H1 (cell line): ENCODE results near the gene KRTCAP2. TPM values are rescaled to one million over a fixed set of nuclear protein-coding genes. Genes with fewer than 3 reads are reported as not detected.

Source experiments
- CTCF ChIA-PET: fragments of 300-600 bp; sonication (Branson Sonifier 250); formaldehyde crosslinking; loops from one replicate; lab custom pipeline; 2021; ENCODE audit not compliant: partially characterized antibody; lab: Charles Lee
- POLR2A ChIA-PET: fragments of 300-600 bp; sonication (Branson Sonifier 250); formaldehyde crosslinking; loops from one replicate; lab custom pipeline; 2021; ENCODE audit warnings: inconsistent platforms; ENCODE audit not compliant: partially characterized antibody; lab: Charles Lee
- DNase-seq, 2 experiments: peaks; one replicate each; pipeline versions ENCODE4 v3.0.0 to v3.0.0-alpha.2; 2010 to 2022; ENCODE audit warnings: low spot score in 2 of 2, low read depth in 1 of 2, mixed read lengths in 1 of 2
- FAIRE-seq: peaks from 2 replicates; lab custom pipeline; 2011; peaks lifted over from hg19 to GRCh38; lab: Jason Lieb, UNC
- H2AFZ ChIP-seq: 2 replicates; pipeline ENCODE4 v1.8.1; 2012; ENCODE audit warnings: low read length, inconsistent platforms
- H2AK5ac ChIP-seq: 2 replicates; pipeline ENCODE4 v1.6.1; 2013; ENCODE audit warnings: low read depth, low read length
- H2BK120ac ChIP-seq: replicated peaks from 2 replicates; pipeline ENCODE3; 2013; ENCODE audit warnings: low read depth, low read length, inconsistent platforms
- H2BK12ac ChIP-seq: 2 replicates; pipeline ENCODE4 v1.6.1; 2013; ENCODE audit warnings: low read depth, low read length
- H2BK15ac ChIP-seq: 2 replicates; pipeline ENCODE4 v1.6.1; 2013; ENCODE audit warnings: low read length
- H2BK20ac ChIP-seq: 2 replicates; pipeline ENCODE4 v1.6.1; 2013; ENCODE audit warnings: low read length
- H2BK5ac ChIP-seq: 2 replicates; pipeline ENCODE4 v1.6.1; 2013; ENCODE audit warnings: low read depth, low read length
- H3K14ac ChIP-seq: 2 replicates; pipeline ENCODE4 v1.6.1; 2013; ENCODE audit warnings: inconsistent platforms; ENCODE audit not compliant: insufficient read length
- H3K18ac ChIP-seq: 2 replicates; pipeline ENCODE4 v1.6.1; 2013; ENCODE audit warnings: low read length; ENCODE audit errors: extremely low read depth
- H3K23ac ChIP-seq: 2 replicates; pipeline ENCODE4 v1.6.1; 2013; ENCODE audit warnings: inconsistent platforms; ENCODE audit not compliant: insufficient read length
- H3K23me2 ChIP-seq: 2 replicates; pipeline ENCODE4 v1.6.1; 2013; ENCODE audit warnings: low read depth, low read length
- H3K27ac ChIP-seq: 2 replicates; pipeline ENCODE4 v1.6.1; 2011; ENCODE audit warnings: low read depth, low read length, inconsistent platforms
- H3K27me3 ChIP-seq, 4 experiments: replicated peaks in 1 of 4; 1 replicate in 1 of 4; 2 replicates in 3 of 4; pipeline versions ENCODE4 v1.6.1 to v1.8.1; 2011 to 2013; ENCODE audit warnings: low read length in 3 of 4, mild to moderate bottlenecking in 3 of 4, inconsistent platforms in 2 of 4, mixed read lengths in 2 of 4, moderate library complexity in 1 of 4; ENCODE audit not compliant: control insufficient read depth in 3 of 4, insufficient read depth in 3 of 4; ENCODE audit errors: extremely low read depth in 1 of 4
- H3K36me3 ChIP-seq, 4 experiments: 2 replicates each; pipeline versions ENCODE4 v1.6.1 to v1.8.1; 2011 to 2013; ENCODE audit warnings: mild to moderate bottlenecking in 4 of 4, low read length in 3 of 4, moderate library complexity in 2 of 4, control low read depth in 1 of 4, inconsistent platforms in 1 of 4; ENCODE audit not compliant: insufficient read depth in 4 of 4, control insufficient read depth in 2 of 4
- H3K4ac ChIP-seq: replicated peaks from 2 replicates; pipeline ENCODE3; 2013; ENCODE audit warnings: low read length, low read depth, mixed read lengths, inconsistent platforms; ENCODE audit not compliant: insufficient read length
- H3K4me1 ChIP-seq, 4 experiments: replicated peaks in 1 of 4; 1 replicate in 1 of 4; 2 replicates in 3 of 4; pipeline versions ENCODE4 v1.6.1 to v1.8.1; 2011 to 2013; ENCODE audit warnings: low read length in 3 of 4, inconsistent platforms in 2 of 4, mixed read lengths in 1 of 4; ENCODE audit not compliant: insufficient read depth in 4 of 4, control insufficient read depth in 3 of 4
- H3K4me2 ChIP-seq, 2 experiments: 2 replicates each; pipeline versions ENCODE4 v1.6.1 to v1.8.1; 2011 to 2013; ENCODE audit warnings: low read depth in 2 of 2, low read length in 2 of 2, control low read depth in 1 of 2, inconsistent platforms in 1 of 2, mild to moderate bottlenecking in 1 of 2; ENCODE audit not compliant: insufficient read depth in 1 of 2
- H3K4me3 ChIP-seq, 4 experiments: fragments of 200-600, 300-600 bp in 1 of 4; sonication (generic), shearing (Covaris generic), sonication (Bioruptor Twin) in 1 of 4; 2 replicates each; pipeline versions ENCODE4 v1.5.1 to v1.8.1; 2011 to 2016; ENCODE audit warnings: low read length in 4 of 4, low read depth in 3 of 4, control low read depth in 2 of 4, inconsistent platforms in 2 of 4, mild to moderate bottlenecking in 2 of 4, mixed read lengths in 1 of 4, moderate library complexity in 1 of 4; ENCODE audit not compliant: insufficient read depth in 2 of 4; ENCODE audit errors: extremely low read depth in 1 of 4
- H3K56ac ChIP-seq: replicated peaks from 2 replicates; pipeline ENCODE3; 2013; ENCODE audit warnings: low read depth, mild to moderate bottlenecking, mixed read lengths, low read length, inconsistent platforms; ENCODE audit not compliant: insufficient read length
- H3K79me1 ChIP-seq: 2 replicates; pipeline ENCODE4 v1.6.1; 2013; ENCODE audit warnings: low read depth, low read length, control low read depth
- H3K79me2 ChIP-seq, 2 experiments: 2 replicates each; pipeline versions ENCODE4 v1.6.1 to v1.8.1; 2012 to 2013; ENCODE audit warnings: low read length in 2 of 2, mild to moderate bottlenecking in 2 of 2, inconsistent platforms in 1 of 2; ENCODE audit not compliant: insufficient read depth in 2 of 2, control insufficient read depth in 1 of 2
- H3K9ac ChIP-seq, 4 experiments: replicated peaks in 1 of 4; 1 replicate in 1 of 4; 2 replicates in 3 of 4; pipeline versions ENCODE4 v1.6.1 to v1.8.1; 2011 to 2013; ENCODE audit warnings: low read depth in 3 of 4, low read length in 3 of 4, control low read depth in 2 of 4, mild to moderate bottlenecking in 2 of 4, moderate library complexity in 2 of 4, inconsistent platforms in 1 of 4; ENCODE audit errors: extremely low read depth in 1 of 4
- H3K9me3 ChIP-seq, 2 experiments: 2 replicates each; pipeline versions ENCODE4 v1.6.1 to v1.8.1; 2012 to 2013; ENCODE audit warnings: mild to moderate bottlenecking in 2 of 2, moderate library complexity in 2 of 2, control low read depth in 1 of 2, inconsistent platforms in 1 of 2, low read depth in 1 of 2, low read length in 1 of 2, mixed read lengths in 1 of 2; ENCODE audit not compliant: insufficient read depth in 2 of 2
- H4K20me1 ChIP-seq, 2 experiments: replicated peaks in 1 of 2; 2 replicates each; pipeline versions ENCODE3 to v1.8.1; 2011 to 2013; ENCODE audit warnings: inconsistent platforms in 2 of 2, low read length in 2 of 2, mild to moderate bottlenecking in 1 of 2; ENCODE audit not compliant: insufficient read depth in 2 of 2, control insufficient read depth in 1 of 2
- H4K5ac ChIP-seq: 2 replicates; pipeline ENCODE4 v1.6.1; 2013; ENCODE audit warnings: low read length, low read depth, mixed read lengths, inconsistent platforms; ENCODE audit not compliant: insufficient read length
- H4K8ac ChIP-seq: 2 replicates; pipeline ENCODE4 v1.8.0; 2013; ENCODE audit warnings: mild to moderate bottlenecking, moderate library complexity, low read length, inconsistent platforms; ENCODE audit not compliant: insufficient read depth; ENCODE audit errors: extremely low read depth
- H4K91ac ChIP-seq: replicated peaks from 2 replicates; pipeline ENCODE3; 2013; ENCODE audit warnings: low read length, mixed read lengths, inconsistent platforms; ENCODE audit not compliant: insufficient read length
- KDM4A ChIP-seq: IDR thresholded peaks from one replicate; pipeline ENCODE4 v1.7.1; 2012; ENCODE audit warnings: low read depth, mild to moderate bottlenecking, moderate library complexity, low read length, inconsistent platforms; ENCODE audit not compliant: severe bottlenecking
- SP4 ChIP-seq: IDR thresholded peaks from 2 replicates; pipeline ENCODE4 v1.6.1; 2012; ENCODE audit warnings: low read length, inconsistent platforms
- SUZ12 ChIP-seq: fragments of 200-600 bp; sonication (generic); IDR thresholded peaks from 2 replicates; pipeline ENCODE4 v1.6.1; 2012; ENCODE audit warnings: mild to moderate bottlenecking, inconsistent platforms, low read length, moderate library complexity, mixed read lengths
- WGBS, 2 experiments: shearing (Covaris generic) in 1 of 2; methylation state at CpG; one replicate each; pipeline versions ENCODE4 v1.1.6 to v1.1.7; 2013 to 2015; ENCODE audit warnings: low lambda C conversion rate in 2 of 2, mixed read lengths in 2 of 2, inconsistent platforms in 1 of 2, low coverage in 1 of 2, missing lambda C conversion rate in 1 of 2; ENCODE audit not compliant: insufficient replicate concordance in 2 of 2, insufficient coverage in 1 of 2, insufficient read length in 1 of 2; ENCODE audit errors: extremely low coverage in 1 of 2, missing lambda C conversion rate in 1 of 2; 5-methylcytosine and 5-hydroxymethylcytosine counted together
- long read RNA-seq, 2 experiments: library from RNA in 1 of 2; library from capped mRNA in 1 of 2; stranded (forward); transcript quantifications; one replicate each; pipeline ENCODE4 v2.0.0, GENCODE V29; 2021; ENCODE audit warnings: inconsistent platforms in 1 of 2
- polyA minus RNA-seq, 3 experiments: library from RNA; depleted of rRNA, polyadenylated mRNA; stranded (reverse); fragments of >200 nt; gene quantifications; 1 replicate in 2 of 3; 2 replicates in 1 of 3; pipeline ENCODE4 v1.2.3, GENCODE V29; 2011
- polyA plus RNA-seq, 7 experiments: library from polyadenylated mRNA; depleted of rRNA in 3 of 7; stranded (reverse) in 5 of 7; unstranded in 2 of 7; fragments of >200 nt in 5 of 7; fragments of 200-250 nt in 2 of 7; gene quantifications; 1 replicate in 5 of 7; 2 replicates in 1 of 7; 4 replicates in 1 of 7; pipeline versions ENCODE4 v1.2.1 to v1.2.3, GENCODE V29; 2011 to 2013; ENCODE audit warnings: missing spikeins in 2 of 7, mixed read lengths in 2 of 7
- total RNA-seq: library from RNA; stranded (reverse); fragmentation: NEBNext Ultra II Directional; extraction: Animal tissue kit (Norgen Biotek cat#: 25700); gene quantifications from 2 replicates; pipeline ENCODE4 v1.2.1, GENCODE V29; 2021
- TF ChIP-seq, protein P1 (sequence below), 3 experiments: IDR thresholded peaks; 1 replicate in 2 of 3; 2 replicates in 1 of 3; pipeline versions ENCODE4 v1.5.1 to v1.6.1; 2011; ENCODE audit warnings: low read length in 3 of 3, mild to moderate bottlenecking in 3 of 3, inconsistent platforms in 2 of 3, low read depth in 1 of 3, moderate library complexity in 1 of 3; ENCODE audit not compliant: insufficient read depth in 1 of 3; ENCODE audit errors: control extremely low read depth in 1 of 3

KRTCAP2 gene
- 146 TPM in 2 replicates for total RNA-seq
- 317 and 419 TPM in 2 replicates for polyA plus RNA-seq (2011; rRNA removed)
- polyA plus RNA-seq (2011; cell fraction: cytosol; rRNA removed): 199 TPM
- 287 TPM for polyA plus RNA-seq (2011; cell fraction: nucleus; rRNA removed)
- polyA plus RNA-seq (2012, experiment 1 of 2): 150 to 268 TPM (median 247 TPM) in 4 replicates
- polyA plus RNA-seq (2012, experiment 2 of 2): 705 TPM
- 290 TPM for polyA plus RNA-seq (2013, experiment 1 of 2)
- 399 TPM for polyA plus RNA-seq (2013, experiment 2 of 2)
- 107 and 146 TPM in 2 replicates for polyA minus RNA-seq (2011; rRNA and poly(A)+ RNA removed)
- polyA minus RNA-seq (2011; cell fraction: cytosol; rRNA and poly(A)+ RNA removed): 86.3 TPM
- 82.9 TPM for polyA minus RNA-seq (2011; cell fraction: nucleus; rRNA and poly(A)+ RNA removed)
- long read RNA-seq, experiment 1, transcript KRTCAP2-201 (5 exons, 552 nt): major isoform, 80 of 122 reads
- long read RNA-seq, experiment 1, transcript KRTCAP2-206 (4 exons, 785 nt): minor isoform, 31 of 122 reads
- long read RNA-seq, experiment 1, partial matches to known transcripts: 2 of 122 reads
- long read RNA-seq, experiment 1, other reads (novel, unspliced or antisense): 6 of 122 reads
- long read RNA-seq, experiment 2, partial matches to known transcripts: 3 of 11 reads
- long read RNA-seq, experiment 2, other reads (novel, unspliced or antisense): 2 of 11 reads

GRCh38 chr1:155172732-155173477 lies at the start of gene KRTCAP2:
KRTCAP2 (minus strand) TSS chr1:155173304; CDS start chr1:155173224, 80 bp downstream.
- POLR2A ChIA-PET: interaction anchor here (0.6 to 20.5 kb wide), 21 partner anchors 13 to 398 kb away, joined by 3 to 512 read pairs (median 4); partner anchors contain the start of genes CLK2, DPM3, EFNA4 and MTX1
- FAIRE-seq: peak; percentile 74
- TF ChIP-seq SUZ12: no peak
- peak; percentile 71; the same call in 1 of the 2 replicates for TF ChIP-seq SP4
- TF ChIP-seq, protein P1, sequence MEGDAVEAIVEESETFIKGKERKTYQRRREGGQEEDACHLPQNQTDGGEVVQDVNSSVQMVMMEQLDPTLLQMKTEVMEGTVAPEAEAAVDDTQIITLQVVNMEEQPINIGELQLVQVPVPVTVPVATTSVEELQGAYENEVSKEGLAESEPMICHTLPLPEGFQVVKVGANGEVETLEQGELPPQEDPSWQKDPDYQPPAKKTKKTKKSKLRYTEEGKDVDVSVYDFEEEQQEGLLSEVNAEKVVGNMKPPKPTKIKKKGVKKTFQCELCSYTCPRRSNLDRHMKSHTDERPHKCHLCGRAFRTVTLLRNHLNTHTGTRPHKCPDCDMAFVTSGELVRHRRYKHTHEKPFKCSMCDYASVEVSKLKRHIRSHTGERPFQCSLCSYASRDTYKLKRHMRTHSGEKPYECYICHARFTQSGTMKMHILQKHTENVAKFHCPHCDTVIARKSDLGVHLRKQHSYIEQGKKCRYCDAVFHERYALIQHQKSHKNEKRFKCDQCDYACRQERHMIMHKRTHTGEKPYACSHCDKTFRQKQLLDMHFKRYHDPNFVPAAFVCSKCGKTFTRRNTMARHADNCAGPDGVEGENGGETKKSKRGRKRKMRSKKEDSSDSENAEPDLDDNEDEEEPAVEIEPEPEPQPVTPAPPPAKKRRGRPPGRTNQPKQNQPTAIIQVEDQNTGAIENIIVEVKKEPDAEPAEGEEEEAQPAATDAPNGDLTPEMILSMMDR (IDR thresholded peaks at IDR 0.05; ENCODE audit: control extremely low read depth in 1 of 3, insufficient read depth in 1 of 3, low read depth in 1 of 3, low read length in 3 of 3): peak in 2 of 3 experiments; percentile 87 to 99; a peak in 3 of 4 replicates
- TF ChIP-seq KDM4A: peak; percentile 65

More at GRCh38 chr1:155172732-155173477, at the start of gene KRTCAP2:
- Histone ChIP-seq H4K20me1 (peaks cover 3 to 8% of the 10 kb centered on the region in 2 experiments), H3K56ac (peak within 1 kb of the TSS; percentile 94), H3K4me2 (peak within 1 kb of the TSS; percentile 37 to 90), H4K5ac (peak within 1 kb of the TSS; percentile 96), H3K14ac (peak within 1 kb of the TSS; percentile 13), H4K8ac (peak within 1 kb of the TSS; percentile 91), H3K79me1 (no peaks in the 10 kb centered on the region; the same call in 1 of the 2 replicates), H3K4ac (peak within 1 kb of the TSS; percentile 98), H2BK120ac (peak within 1 kb of the TSS; percentile 91), H3K18ac (peak within 1 kb of the TSS; percentile 98), H3K27me3 (no peaks in the 10 kb centered on the region), H3K23me2 (peaks cover 10% of the 10 kb centered on the region; the same call in 1 of the 2 replicates), H2AK5ac (no peak within 1 kb of the TSS), H3K9ac (peak within 1 kb of the TSS; percentile 8 to 66 (median 50); a peak in 6 of 7 replicates), H3K4me3 (peak within 1 kb of the TSS; percentile 70 to 95 (median 86)), H4K91ac (peak within 1 kb of the TSS; percentile 99), H2BK20ac (peak within 1 kb of the TSS; percentile 74), H2BK5ac (peak within 1 kb of the TSS; percentile 88), H3K9me3 (no peaks in the 10 kb centered on the region), H2BK12ac (peak within 1 kb of the TSS; percentile 53; the same call in 1 of the 2 replicates), H2BK15ac (peak within 1 kb of the TSS; percentile 84; the same call in 1 of the 2 replicates), H2AFZ (peak within 1 kb of the TSS; percentile 30; the same call in 1 of the 2 replicates), H3K4me1 (peaks cover 3 to 23% (median 8%) of the 10 kb centered on the region in 4 experiments; a peak in 6 of 7 replicates), H3K79me2 (peaks cover 0 to 16% of the 10 kb centered on the region in 2 experiments; a peak in 2 of 4 replicates), H3K23ac (no peak within 1 kb of the TSS), H3K27ac (peak within 1 kb of the TSS; percentile 68), H3K36me3 (peaks cover 12 to 22% (median 16%) of the 10 kb centered on the region in 4 experiments)
- CTCF ChIA-PET: interaction anchor here (0.6 to 12.4 kb wide), 27 partner anchors 13 to 556 kb away, joined by 3 to 215 read pairs (median 4); partner anchors contain the start of genes DPM3, EFNA1, EFNA4 and LENEP
- 1% methylated on average over 49 of the region's 57 CpGs; no CpG with 5 or more reads in 1 of the 2 experiments for WGBS, 2 experiments
- DNase-seq: peak; percentile 94 to 95
